ENCODE measurements around the gene FOXF1.

FOXF1 gene

GRCh38 chr16:86516623-86517003, 6.3 kb downstream of the FOXF1 start:
- DNase-seq (ENCODE audit: low read depth, low spot score) = no peak

- no peak for DNase-seq (ENCODE audit: low read depth, low spot score)
These were observed 6.7 kb downstream of the FOXF1 start for GRCh38 chr16:86517033-86517432.

GRCh38 chr16:86517652-86518258, 7.4 kb downstream of the FOXF1 start:
- no peak for DNase-seq (ENCODE audit: low read depth, low spot score)

GRCh38 chr16:86519007-86519648, 8.8 kb downstream of the FOXF1 start:
- no peak for DNase-seq (ENCODE audit: low read depth, low spot score)

GRCh38 chr16:86519649-86520316, 9.5 kb downstream of the FOXF1 start:
- DNase-seq (ENCODE audit: low read depth, low spot score) = peak; percentile 9

GRCh38 chr16:86520317-86521210, 10.2 kb downstream of the FOXF1 start:
- DNase-seq (ENCODE audit: low read depth, low spot score) = no peak

GRCh38 chr16:86521236-86522197, 11.2 kb downstream of the FOXF1 start:
- no peak for DNase-seq (ENCODE audit: low read depth, low spot score)

- no peak for DNase-seq (ENCODE audit: low read depth, low spot score)
These were observed 12.3 kb downstream of the FOXF1 start for GRCh38 chr16:86522634-86523033.

- DNase-seq (ENCODE audit: low read depth, low spot score) = no peak
These were observed 12.9 kb downstream of the FOXF1 start for GRCh38 chr16:86523166-86523740.

- DNase-seq (ENCODE audit: low read depth, low spot score) = no peak
These were observed 13.7 kb downstream of the FOXF1 start for GRCh38 chr16:86524029-86524428.

GRCh38 chr16:86525696-86526095, 15.4 kb downstream of the FOXF1 start:
- no peak for DNase-seq (ENCODE audit: low read depth, low spot score)

- no peak for DNase-seq (ENCODE audit: low read depth, low spot score)
These were observed 17.0 kb downstream of the FOXF1 start for GRCh38 chr16:86527366-86527765.

GRCh38 chr16:86528061-86528929, 18.0 kb downstream of the FOXF1 start:
- no peak for DNase-seq (ENCODE audit: low read depth, low spot score)

GRCh38 chr16:86529160-86529559, 18.8 kb downstream of the FOXF1 start:
- no peak for DNase-seq (ENCODE audit: low read depth, low spot score)

- no peak for DNase-seq (ENCODE audit: low read depth, low spot score)
These were observed 20.2 kb downstream of the FOXF1 start for GRCh38 chr16:86530251-86531190.

GRCh38 chr16:86531191-86531545, 20.8 kb downstream of the FOXF1 start:
- DNase-seq (ENCODE audit: low read depth, low spot score) = no peak

- no peak for DNase-seq (ENCODE audit: low read depth, low spot score)
These were observed 21.6 kb downstream of the FOXF1 start for GRCh38 chr16:86531641-86532525.

GRCh38 chr16:86532526-86532815, 22.1 kb downstream of the FOXF1 start:
- no peak for DNase-seq (ENCODE audit: low read depth, low spot score)
